Fibroblast of lung (primary cell): ENCODE data around the gene KAT14. TPM values are rescaled to one million over a fixed set of nuclear protein-coding genes. Genes with fewer than 3 reads are reported as not detected.
"Not testable (repeated sequence)": the region's sequence is repeated elsewhere in the genome, so short reads cannot be mapped to it uniquely, and the experiment has no call there.

Experiments
- DNase-seq, 2 donors: peaks; one replicate each; pipeline versions ENCODE4 v3.0.0 to v3.0.0-alpha.2; 2010; ENCODE audit warnings: low read depth in 2 of 2
- H2AFZ ChIP-seq: 2 replicates; pipeline ENCODE4 v1.5.1; 2012; ENCODE audit warnings: low read length, control low read depth, inconsistent platforms
- H3K27ac ChIP-seq: 2 replicates; pipeline ENCODE4 v1.5.1; 2011; ENCODE audit warnings: low read length, control low read depth; ENCODE audit not compliant: insufficient read depth
- H3K27me3 ChIP-seq: 2 replicates; pipeline ENCODE4 v1.5.1; 2011; ENCODE audit warnings: mild to moderate bottlenecking, low read length; ENCODE audit not compliant: control insufficient read depth, insufficient read depth
- H3K36me3 ChIP-seq: 2 replicates; pipeline ENCODE4 v1.5.1; 2011; ENCODE audit warnings: low read length; ENCODE audit not compliant: control insufficient read depth, insufficient read depth
- H3K4me1 ChIP-seq: 2 replicates; pipeline ENCODE4 v1.5.1; 2011; ENCODE audit warnings: low read length; ENCODE audit not compliant: control insufficient read depth, insufficient read depth; ENCODE audit errors: extremely low read depth
- H3K4me2 ChIP-seq: 2 replicates; pipeline ENCODE4 v1.5.1; 2011; ENCODE audit warnings: low read length, control low read depth; ENCODE audit not compliant: insufficient read depth; ENCODE audit errors: extremely low read depth
- H3K4me3 ChIP-seq, 4 experiments: fragments of 200-600 bp in 1 of 4; sonication (generic) in 1 of 4; replicated peaks in 1 of 4; 2 replicates each; pipeline ENCODE4 v1.5.1; 2011 to 2016; ENCODE audit warnings: low read length in 4 of 4, low read depth in 3 of 4, mild to moderate bottlenecking in 3 of 4, control low read depth in 2 of 4, inconsistent platforms in 1 of 4, mixed read lengths in 1 of 4; ENCODE audit not compliant: insufficient read depth in 1 of 4; ENCODE audit errors: control extremely low read depth in 1 of 4
- H3K79me2 ChIP-seq: 2 replicates; pipeline ENCODE4 v1.5.1; 2012; ENCODE audit warnings: mild to moderate bottlenecking, low read length, inconsistent platforms; ENCODE audit not compliant: control insufficient read depth, insufficient read depth
- H3K9ac ChIP-seq: 2 replicates; pipeline ENCODE4 v1.5.1; 2011; ENCODE audit warnings: mild to moderate bottlenecking, low read length, control low read depth; ENCODE audit not compliant: insufficient read depth
- H3K9me3 ChIP-seq: 2 replicates; pipeline ENCODE4 v1.5.1; 2012; ENCODE audit warnings: low read depth, low read length; ENCODE audit not compliant: control insufficient read depth, insufficient read depth
- H4K20me1 ChIP-seq: 2 replicates; pipeline ENCODE4 v1.5.1; 2011; ENCODE audit warnings: low read length; ENCODE audit not compliant: control insufficient read depth, insufficient read depth; ENCODE audit errors: extremely low read depth
- EZH2 ChIP-seq: IDR thresholded peaks from 2 replicates; pipeline ENCODE4 v1.5.1; 2012; ENCODE audit warnings: low read length, control low read depth, mild to moderate bottlenecking; ENCODE audit errors: missing control alignments
- polyA plus RNA-seq, 2 donors: library from polyadenylated mRNA; depleted of rRNA in 1 of 2; stranded (reverse) in 1 of 2; unstranded in 1 of 2; fragments of >200 nt; gene quantifications; 2 replicates each; pipeline ENCODE4 v1.2.1, GENCODE V29; 2011 to 2012; ENCODE audit warnings: missing spikeins in 1 of 2
- total RNA-seq: library from RNA; depleted of rRNA; stranded (reverse); fragments of >200 nt; gene quantifications from 2 replicates; pipeline ENCODE4 v1.2.1, GENCODE V29; 2014
- TF ChIP-seq, protein P1 (sequence below), 2 donors: IDR thresholded peaks in 1 of 2; conservative IDR thresholded peaks in 1 of 2; 1 replicate in 1 of 2; 2 replicates in 1 of 2; pipeline ENCODE4 v1.5.1; 2011 to 2012; ENCODE audit warnings: low read length in 2 of 2, control low read depth in 1 of 2, inconsistent platforms in 1 of 2, low read depth in 1 of 2, mild to moderate bottlenecking in 1 of 2

Gene KAT14
- total and polyA plus RNA-seq, 2 donors (not counting 1 experiment from before 2014, with no cell fraction given) = 9.8 to 17.0 TPM

DNA sequence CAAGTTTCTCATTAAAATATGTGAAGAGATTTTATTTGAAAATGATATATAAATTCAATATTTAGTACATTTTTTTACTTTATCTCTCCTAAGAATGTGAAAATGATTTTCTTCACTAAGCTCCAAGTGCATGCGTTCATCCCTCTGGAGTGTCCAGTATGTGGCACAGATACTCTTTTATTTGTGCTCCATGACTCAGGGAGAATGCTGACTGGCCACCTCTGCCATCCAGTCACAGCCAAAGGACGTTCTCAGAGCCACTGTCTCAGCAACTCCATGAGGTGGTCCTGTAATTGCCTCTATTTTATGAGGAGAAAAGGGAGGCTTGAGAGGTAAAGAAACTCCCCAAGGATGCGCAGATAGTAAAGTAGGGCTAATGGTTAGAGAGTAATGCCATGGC is 58.3 kb downstream of the KAT14 start:
- Histone ChIP-seq H3K4me2 (no peak overlapping the region), H3K27ac (no peak overlapping the region), H3K9me3 (no peaks in the 10 kb centered on the region), H3K4me3 (no peak overlapping the region), H3K36me3 (no peaks in the 10 kb centered on the region), H3K9ac (no peak overlapping the region), H4K20me1 (no peaks in the 10 kb centered on the region), H3K4me1 (no peaks in the 10 kb centered on the region), H3K27me3 (no peaks in the 10 kb centered on the region), H2AFZ (no peak overlapping the region), H3K79me2 (no peaks in the 10 kb centered on the region)
- TF ChIP-seq, protein P1, sequence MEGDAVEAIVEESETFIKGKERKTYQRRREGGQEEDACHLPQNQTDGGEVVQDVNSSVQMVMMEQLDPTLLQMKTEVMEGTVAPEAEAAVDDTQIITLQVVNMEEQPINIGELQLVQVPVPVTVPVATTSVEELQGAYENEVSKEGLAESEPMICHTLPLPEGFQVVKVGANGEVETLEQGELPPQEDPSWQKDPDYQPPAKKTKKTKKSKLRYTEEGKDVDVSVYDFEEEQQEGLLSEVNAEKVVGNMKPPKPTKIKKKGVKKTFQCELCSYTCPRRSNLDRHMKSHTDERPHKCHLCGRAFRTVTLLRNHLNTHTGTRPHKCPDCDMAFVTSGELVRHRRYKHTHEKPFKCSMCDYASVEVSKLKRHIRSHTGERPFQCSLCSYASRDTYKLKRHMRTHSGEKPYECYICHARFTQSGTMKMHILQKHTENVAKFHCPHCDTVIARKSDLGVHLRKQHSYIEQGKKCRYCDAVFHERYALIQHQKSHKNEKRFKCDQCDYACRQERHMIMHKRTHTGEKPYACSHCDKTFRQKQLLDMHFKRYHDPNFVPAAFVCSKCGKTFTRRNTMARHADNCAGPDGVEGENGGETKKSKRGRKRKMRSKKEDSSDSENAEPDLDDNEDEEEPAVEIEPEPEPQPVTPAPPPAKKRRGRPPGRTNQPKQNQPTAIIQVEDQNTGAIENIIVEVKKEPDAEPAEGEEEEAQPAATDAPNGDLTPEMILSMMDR (conservative IDR thresholded peaks at IDR 0.05 in 1 of 2, IDR thresholded peaks at IDR 0.05 in 1 of 2; ENCODE audit: low read depth in 1 of 2, low read length in 2 of 2) = no peak
- TF ChIP-seq EZH2 = no peak
- no peak for DNase-seq

DNA sequence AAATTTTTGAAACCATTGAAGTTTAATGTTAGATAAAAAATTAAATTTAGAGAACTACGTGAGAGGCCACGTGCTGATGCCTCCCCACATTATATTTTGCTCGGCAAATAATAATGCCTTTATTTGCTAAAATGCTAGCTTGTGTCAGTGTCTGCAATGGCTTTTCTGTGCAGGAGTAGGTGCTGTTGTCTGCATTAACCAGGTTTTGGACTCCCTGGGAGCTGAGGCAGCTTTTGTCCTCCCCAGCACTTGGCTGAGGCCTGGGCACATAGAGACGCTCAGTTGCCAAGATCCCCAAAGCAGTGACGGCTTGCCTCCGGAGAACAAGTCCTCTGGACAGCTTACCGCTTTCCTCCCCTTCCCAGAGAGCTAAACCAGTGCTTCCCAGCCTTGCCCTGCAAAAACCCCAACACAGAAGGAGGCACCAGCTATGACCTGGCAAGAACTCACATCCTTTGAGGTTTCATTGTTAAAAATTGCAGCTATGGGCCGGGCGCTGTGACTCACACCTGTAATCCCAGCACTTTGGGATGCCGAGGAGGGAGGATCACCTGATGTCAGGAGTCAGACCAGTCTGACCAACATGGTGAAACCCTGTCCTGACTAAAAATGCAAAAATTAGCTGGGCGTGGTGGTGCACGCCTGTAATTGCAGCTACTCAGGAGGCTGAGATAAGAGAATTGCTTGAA is 59.9 kb downstream of the KAT14 start:
- no peaks in the 10 kb centered on the region for H3K79me2 ChIP-seq
- no peaks in the 10 kb centered on the region for H3K4me1 ChIP-seq
- H3K27me3 ChIP-seq = no peaks in the 10 kb centered on the region
- H3K27ac ChIP-seq = no peak overlapping the region
- H4K20me1 ChIP-seq = no peaks in the 10 kb centered on the region
- no peak for DNase-seq
- no peak overlapping the region for H3K9ac ChIP-seq
- no peaks in the 10 kb centered on the region for H3K9me3 ChIP-seq
- H2AFZ ChIP-seq = no peak overlapping the region
- no peaks in the 10 kb centered on the region for H3K36me3 ChIP-seq
- no peak overlapping the region for H3K4me3 ChIP-seq
- H3K4me2 ChIP-seq = no peak overlapping the region
- TF ChIP-seq EZH2 = no peak
- TF ChIP-seq, protein P1 (conservative IDR thresholded peaks at IDR 0.05 in 1 of 2, IDR thresholded peaks at IDR 0.05 in 1 of 2; ENCODE audit: low read depth in 1 of 2, low read length in 2 of 2) = no peak

DNA sequence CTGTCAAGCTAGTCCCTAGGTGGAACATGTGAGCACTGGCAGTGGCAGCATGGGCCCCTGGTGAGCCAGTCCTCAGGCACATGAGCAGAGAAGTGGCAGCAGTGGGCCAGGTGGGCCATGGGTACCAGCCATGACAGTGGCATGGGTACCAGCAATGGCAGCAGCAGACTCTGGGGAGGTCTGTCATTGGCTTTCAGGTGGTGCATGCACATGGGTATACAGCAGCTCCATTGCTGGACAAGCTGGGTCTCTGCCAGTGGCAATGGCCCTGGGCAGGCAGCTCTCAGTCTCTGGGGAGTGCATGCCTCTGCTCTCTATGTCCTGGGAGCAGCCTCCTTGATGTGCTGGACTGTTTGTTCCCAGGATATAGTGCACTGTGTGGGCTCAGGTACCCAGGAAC is 65.3 kb downstream of the KAT14 start:
- H3K27ac ChIP-seq = no peak overlapping the region
- H3K9ac ChIP-seq = no peak overlapping the region
- H3K79me2 ChIP-seq = no peaks in the 10 kb centered on the region
- H3K9me3 ChIP-seq = no peaks in the 10 kb centered on the region
- no peak overlapping the region for H3K4me2 ChIP-seq
- DNase-seq = no peak
- no peak overlapping the region for H3K4me3 ChIP-seq
- no peaks in the 10 kb centered on the region for H3K4me1 ChIP-seq
- H3K36me3 ChIP-seq = no peaks in the 10 kb centered on the region
- no peaks in the 10 kb centered on the region for H3K27me3 ChIP-seq
- H2AFZ ChIP-seq = no peak overlapping the region
- TF ChIP-seq, protein P1 (conservative IDR thresholded peaks at IDR 0.05 in 1 of 2, IDR thresholded peaks at IDR 0.05 in 1 of 2; ENCODE audit: low read depth in 1 of 2, low read length in 2 of 2) = no peak
- no peaks in the 10 kb centered on the region for H4K20me1 ChIP-seq

DNA sequence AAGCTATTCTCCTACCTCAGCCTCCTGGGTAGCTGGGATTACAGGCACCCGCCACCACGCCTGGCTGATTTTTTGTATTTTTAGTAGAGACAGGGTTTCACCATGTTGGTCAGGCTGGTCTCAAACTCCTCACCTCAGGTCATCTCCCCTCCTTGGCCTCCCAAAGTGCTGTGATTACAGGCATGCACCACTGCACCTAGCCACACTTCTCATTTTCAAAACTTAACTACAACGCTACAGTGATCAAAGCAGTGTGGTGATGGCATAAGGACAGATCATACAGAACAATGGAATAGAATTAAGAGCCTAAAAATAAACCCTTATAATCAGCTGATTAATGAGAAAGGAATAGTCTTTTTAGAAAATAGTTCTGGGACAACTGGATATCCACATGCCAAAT is 66.0 kb downstream of the KAT14 start:
- H3K27ac ChIP-seq, H3K4me3 ChIP-seq, H3K27me3 ChIP-seq, H3K4me1 ChIP-seq, H3K4me2 ChIP-seq, H3K9me3 ChIP-seq, H3K9ac ChIP-seq, H3K79me2 ChIP-seq, DNase-seq, H2AFZ ChIP-seq, H3K36me3 ChIP-seq, H4K20me1 ChIP-seq: not testable (repeated sequence)
